Type B pancreatic cell (in vitro differentiated cells): ENCODE results near the gene FXN. TPM values are rescaled to one million over a fixed set of nuclear protein-coding genes. Genes with fewer than 3 reads are reported as not detected.
A peak's percentile ranks its signal among the peaks of the same experiment; 100 is the strongest.

ENCODE experiments used
- DNase-seq: peaks from one replicate; pipeline ENCODE4 v3.0.0; 2021; ENCODE audit warnings: mixed read lengths; ENCODE audit not compliant: unreplicated experiment; ENCODE audit errors: extremely low spot score
- H3K27ac Mint-ChIP-seq: 2 replicates; pipeline ENCODE4 v1.8.0; 2021; ENCODE audit warnings: mild to moderate bottlenecking, mixed read lengths
- H3K27me3 Mint-ChIP-seq: 2 replicates; pipeline ENCODE4 v1.8.0; 2021; ENCODE audit warnings: mixed read lengths
- H3K36me3 Mint-ChIP-seq: 2 replicates; pipeline ENCODE4 v1.8.0; 2021; ENCODE audit warnings: mixed read lengths
- H3K4me1 Mint-ChIP-seq: one replicate; pipeline ENCODE4 v1.8.0; 2021; ENCODE audit warnings: mixed read lengths; ENCODE audit not compliant: unreplicated experiment
- H3K4me3 Mint-ChIP-seq: 2 replicates; pipeline ENCODE4 v1.8.0; 2021; ENCODE audit warnings: mild to moderate bottlenecking, mixed read lengths
- H3K9me3 Mint-ChIP-seq: 2 replicates; pipeline ENCODE4 v1.8.0; 2021; ENCODE audit warnings: mixed read lengths
- total RNA-seq: library from RNA; stranded (reverse); gene quantifications from 2 replicates; pipeline ENCODE4 v1.2.1, GENCODE V29; 2021; ENCODE audit warnings: low replicate concordance
- TF ChIP-seq, protein P1 (sequence below): fragments of 200-600 bp; sonication (generic); conservative IDR thresholded peaks from 2 replicates; pipeline ENCODE4 v1.5.0; 2021; ENCODE audit warnings: antibody characterized with exemption, mild to moderate bottlenecking

Gene FXN
- total RNA-seq, 1 donor from 2014 or later = 22.0 TPM

DNA sequence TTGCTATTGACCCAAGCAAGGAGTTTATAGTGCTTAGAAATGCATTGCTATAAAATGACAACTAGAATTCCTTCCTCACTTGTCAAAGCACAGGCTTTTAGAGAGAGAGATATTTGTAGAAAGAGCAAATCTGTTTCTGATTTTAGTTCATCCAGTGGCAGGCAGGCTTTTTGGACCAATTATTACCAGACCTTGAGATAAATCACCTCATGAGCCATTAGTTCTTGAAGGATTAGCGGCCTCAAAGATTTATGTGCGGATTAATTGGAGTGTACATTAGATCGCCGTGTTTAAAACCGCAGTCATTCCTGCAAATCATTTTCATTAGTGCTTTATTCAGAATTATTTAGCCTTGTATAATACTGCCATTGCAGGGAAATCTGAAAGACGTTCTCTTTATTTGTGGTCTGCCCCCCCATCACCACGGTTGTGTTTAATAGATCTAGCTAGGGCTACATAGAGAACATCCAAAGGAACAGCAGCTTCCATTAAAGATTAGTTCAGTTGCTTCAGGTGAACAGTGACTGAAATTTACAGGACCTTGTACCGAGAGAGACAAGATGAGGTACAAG is 109.7 kb downstream of the FXN start:
- Mint-ChIP-seq H3K36me3 (no peaks in the 10 kb centered on the region), H3K4me1 (peaks cover 37% of the 10 kb centered on the region), H3K27ac (no peak overlapping the region), H3K27me3 (no peaks in the 10 kb centered on the region), H3K4me3 (no peak overlapping the region), H3K9me3 (no peaks in the 10 kb centered on the region)
- no peak for DNase-seq
- TF ChIP-seq, protein P1, sequence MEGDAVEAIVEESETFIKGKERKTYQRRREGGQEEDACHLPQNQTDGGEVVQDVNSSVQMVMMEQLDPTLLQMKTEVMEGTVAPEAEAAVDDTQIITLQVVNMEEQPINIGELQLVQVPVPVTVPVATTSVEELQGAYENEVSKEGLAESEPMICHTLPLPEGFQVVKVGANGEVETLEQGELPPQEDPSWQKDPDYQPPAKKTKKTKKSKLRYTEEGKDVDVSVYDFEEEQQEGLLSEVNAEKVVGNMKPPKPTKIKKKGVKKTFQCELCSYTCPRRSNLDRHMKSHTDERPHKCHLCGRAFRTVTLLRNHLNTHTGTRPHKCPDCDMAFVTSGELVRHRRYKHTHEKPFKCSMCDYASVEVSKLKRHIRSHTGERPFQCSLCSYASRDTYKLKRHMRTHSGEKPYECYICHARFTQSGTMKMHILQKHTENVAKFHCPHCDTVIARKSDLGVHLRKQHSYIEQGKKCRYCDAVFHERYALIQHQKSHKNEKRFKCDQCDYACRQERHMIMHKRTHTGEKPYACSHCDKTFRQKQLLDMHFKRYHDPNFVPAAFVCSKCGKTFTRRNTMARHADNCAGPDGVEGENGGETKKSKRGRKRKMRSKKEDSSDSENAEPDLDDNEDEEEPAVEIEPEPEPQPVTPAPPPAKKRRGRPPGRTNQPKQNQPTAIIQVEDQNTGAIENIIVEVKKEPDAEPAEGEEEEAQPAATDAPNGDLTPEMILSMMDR = no peak

- H3K4me1 Mint-ChIP-seq = peaks cover 32% of the 10 kb centered on the region
Observed at GRCh38 chr9:69147041-69147834, 111.7 kb downstream of the FXN start.

GRCh38 chr9:69149321-69149807 is 113.8 kb downstream of the FXN start:
- Mint-ChIP-seq H3K9me3 (no peaks in the 10 kb centered on the region), H3K36me3 (peaks cover 12% of the 10 kb centered on the region), H3K27me3 (no peaks in the 10 kb centered on the region), H3K4me1 (peaks cover 24% of the 10 kb centered on the region), H3K4me3 (peak overlapping the region; percentile 27), H3K27ac (peak overlapping the region; percentile 64)
- DNase-seq = peak; percentile 20
- TF ChIP-seq, protein P1 = peak; percentile 38

More at GRCh38 chr9:69147041-69147834, 111.7 kb downstream of the FXN start:
- H3K36me3 Mint-ChIP-seq = peaks cover 12% of the 10 kb centered on the region
- no peak overlapping the region for H3K4me3 Mint-ChIP-seq
- TF ChIP-seq, protein P1 = no peak
- DNase-seq = peak; percentile 16
- H3K9me3 Mint-ChIP-seq = no peaks in the 10 kb centered on the region
- H3K27me3 Mint-ChIP-seq = no peaks in the 10 kb centered on the region
- H3K27ac Mint-ChIP-seq = no peak overlapping the region

Other genes starting within 250 kb of the FXN start
- gene PRKACG, start 21.6 kb upstream of the FXN start, total RNA-seq = not detected in 2 replicates
- 85.2 and 187 TPM in 2 replicates for gene TJP2, start 138.5 kb downstream of the FXN start, total RNA-seq